ENCODE measurements around the gene ZDHHC18.
"Not testable (repeated sequence)": the region's sequence is repeated elsewhere in the genome, so short reads cannot be mapped to it uniquely, and the experiment has no call there.

Gene ZDHHC18

DNA sequence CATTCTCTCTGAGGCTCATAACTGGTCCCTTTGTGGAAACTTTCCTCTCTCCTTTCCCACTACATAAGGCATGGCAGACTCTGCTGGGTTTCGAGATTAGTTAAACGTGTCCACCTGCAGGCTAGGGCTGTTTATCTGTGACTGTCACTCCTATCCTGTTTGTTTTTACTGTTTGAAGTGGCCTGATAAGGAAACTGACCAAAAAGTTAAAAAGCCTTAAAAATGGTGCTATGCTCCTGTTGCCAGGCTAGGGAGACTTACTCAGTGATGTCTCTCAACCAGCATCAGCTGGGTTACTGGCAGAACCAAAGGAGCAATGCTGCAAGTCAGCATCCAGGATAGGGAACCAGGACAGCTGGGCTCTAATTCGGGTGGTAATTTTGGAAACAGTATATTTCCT is 34.9 kb upstream of the ZDHHC18 start:
- no peak for DNase-seq (ENCODE audit: low read depth in 3 of 3)

DNA sequence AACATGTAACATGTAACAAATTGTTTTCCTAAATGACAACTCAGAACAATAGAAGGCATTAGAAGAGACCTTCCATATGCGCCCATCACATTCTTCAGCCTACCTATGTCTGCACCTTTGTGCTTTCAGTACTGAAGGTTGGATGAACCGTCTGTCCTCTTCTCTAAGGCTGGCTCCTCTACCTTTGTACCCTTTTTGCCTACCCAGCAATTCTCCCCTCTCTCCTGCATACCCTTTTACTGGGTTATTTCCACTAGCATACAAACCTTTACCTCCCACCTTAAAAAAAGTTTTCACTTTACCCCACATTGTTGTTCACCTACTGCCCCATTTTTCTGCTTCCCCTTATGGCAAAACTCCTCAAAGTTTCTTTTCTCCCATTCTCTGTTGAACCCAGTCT is 33.6 kb upstream of the ZDHHC18 start:
- DNase-seq (ENCODE audit: low read depth in 3 of 3), result no peak

DNA sequence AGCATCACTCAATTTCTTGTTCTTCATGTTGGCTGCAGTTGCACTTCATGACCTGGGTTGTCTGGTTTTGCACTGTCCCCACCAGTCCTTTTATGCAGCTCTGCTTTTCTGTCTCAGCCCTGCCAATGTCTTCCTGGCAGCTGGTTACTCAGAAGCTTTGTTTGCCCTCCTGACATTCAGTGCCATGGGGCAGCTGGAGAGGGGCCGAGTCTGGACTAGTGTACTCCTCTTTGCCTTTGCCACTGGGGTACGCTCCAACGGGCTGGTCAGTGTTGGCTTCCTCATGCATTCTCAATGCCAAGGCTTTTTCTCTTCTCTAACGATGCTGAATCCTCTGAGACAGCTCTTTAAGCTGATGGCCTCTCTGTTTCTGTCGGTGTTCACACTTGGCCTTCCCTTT is 32.1 kb upstream of the ZDHHC18 start:
- no peak for DNase-seq (ENCODE audit: low read depth in 3 of 3)

DNA sequence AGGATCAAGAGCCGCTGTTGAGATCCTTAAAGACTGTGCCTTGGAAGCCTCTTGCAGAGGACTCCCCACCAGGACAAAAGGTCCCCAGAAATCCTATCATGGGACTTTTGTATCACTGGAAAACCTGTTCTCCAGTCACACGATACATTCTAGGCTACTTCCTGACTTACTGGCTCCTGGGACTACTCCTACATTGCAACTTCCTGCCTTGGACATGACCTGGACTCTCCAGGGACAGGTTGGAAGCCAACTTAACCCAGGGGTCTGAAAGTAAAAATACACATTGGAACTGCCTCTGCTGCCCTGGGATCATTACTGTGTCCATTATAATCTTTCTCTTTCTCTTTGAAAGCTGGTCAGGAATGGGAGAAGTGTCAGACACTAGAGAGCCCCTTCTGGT is 28.9 kb upstream of the ZDHHC18 start:
- no peak for DNase-seq (ENCODE audit: low read depth in 3 of 3)

DNA sequence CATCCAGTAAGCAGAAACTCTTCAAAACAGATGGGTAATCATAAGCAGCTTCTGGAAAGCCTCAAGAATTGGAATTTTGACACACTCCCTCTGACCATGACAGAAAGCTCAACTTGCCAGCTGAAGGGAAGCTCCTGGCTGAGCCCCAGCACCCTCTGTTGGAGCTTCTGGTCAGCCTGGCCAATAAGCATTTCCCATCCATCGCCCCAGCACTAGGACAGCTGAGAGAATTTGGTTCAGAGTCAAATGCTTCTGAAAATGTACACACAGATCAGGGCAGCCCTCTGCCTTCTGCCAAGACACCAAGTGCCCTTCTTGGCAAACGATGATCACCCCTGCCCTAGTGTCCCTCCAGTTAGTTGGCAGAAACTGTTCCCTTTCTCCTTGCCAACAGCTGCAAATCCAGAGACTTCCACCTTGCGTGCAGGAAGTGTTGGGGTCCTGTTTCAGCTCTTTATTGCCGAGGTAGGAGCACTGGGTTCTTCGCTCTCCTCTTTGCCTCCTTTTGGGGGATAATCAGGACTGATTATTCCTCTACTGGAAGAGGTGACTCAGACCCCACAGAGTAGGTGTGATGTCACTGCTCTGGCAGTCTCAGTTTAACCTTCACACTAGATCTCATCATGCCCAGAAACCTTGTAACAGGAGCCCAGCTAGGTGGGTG is 26.9 kb upstream of the ZDHHC18 start:
- no peak for DNase-seq (ENCODE audit: low read depth in 3 of 3)

DNA sequence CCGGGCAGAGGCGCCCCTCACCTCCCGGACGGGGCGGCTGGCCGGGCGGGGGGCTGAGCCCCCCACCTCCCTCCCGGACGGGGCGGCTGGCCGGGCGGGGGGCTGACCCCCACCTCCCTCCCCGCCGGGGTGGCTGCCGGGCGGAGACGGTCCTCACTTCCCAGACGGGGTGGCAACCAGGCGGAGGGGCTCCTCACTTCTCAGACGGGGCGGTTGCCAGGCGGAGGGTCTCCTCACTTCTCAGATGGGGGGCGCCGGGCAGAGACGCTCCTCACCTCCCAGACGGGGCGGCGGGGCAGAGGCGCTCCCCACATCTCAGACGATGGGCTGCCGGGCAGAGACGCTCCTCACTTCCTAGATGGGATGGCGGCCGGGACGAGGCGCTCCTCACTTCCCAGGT is 22.6 kb upstream of the ZDHHC18 start:
- DNase-seq (ENCODE audit: low read depth in 3 of 3), result not testable (repeated sequence)

DNA sequence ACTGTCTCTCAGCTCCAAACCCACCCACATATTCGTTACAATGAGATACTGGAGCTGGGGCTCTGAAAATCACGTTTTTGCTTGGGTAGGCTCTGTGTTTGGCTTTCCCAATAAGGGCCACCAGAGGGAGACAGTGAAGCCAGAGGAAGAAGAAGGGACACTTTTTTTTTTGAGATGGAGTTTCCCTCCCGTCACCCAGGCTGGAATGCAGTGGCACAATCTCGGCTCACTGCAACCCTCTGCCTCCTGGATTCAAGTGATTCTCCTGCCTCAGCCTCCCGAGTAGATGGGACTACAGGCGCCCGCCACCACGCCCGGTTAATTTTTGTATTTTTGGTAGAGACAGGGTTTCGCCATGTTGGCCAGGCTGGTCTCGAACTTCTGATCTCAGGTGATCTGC is 16.4 kb upstream of the ZDHHC18 start:
- DNase-seq (ENCODE audit: low read depth in 3 of 3), result peak in 2 of 3 experiments; percentile 59 to 70

DNA sequence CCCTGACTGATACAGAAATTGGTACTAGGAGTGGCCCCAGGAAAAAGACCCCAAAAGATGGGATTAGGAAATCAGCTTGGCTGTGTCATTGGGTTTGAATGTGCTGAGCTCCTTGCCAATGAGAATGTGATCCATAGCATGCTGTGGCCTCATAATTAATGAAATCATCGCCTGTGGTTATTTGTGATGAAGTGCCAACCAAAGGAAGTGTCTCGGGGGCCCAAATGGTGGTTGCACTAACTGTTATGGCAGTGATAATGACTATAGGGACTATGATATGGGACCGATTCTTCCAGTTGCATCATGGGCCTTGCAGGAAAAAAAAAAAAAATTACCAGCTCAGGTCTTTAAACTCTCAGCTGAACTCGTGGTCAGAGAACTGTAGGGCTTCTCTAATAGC is 15.4 kb upstream of the ZDHHC18 start:
- DNase-seq (ENCODE audit: low read depth in 3 of 3), result no peak

DNA sequence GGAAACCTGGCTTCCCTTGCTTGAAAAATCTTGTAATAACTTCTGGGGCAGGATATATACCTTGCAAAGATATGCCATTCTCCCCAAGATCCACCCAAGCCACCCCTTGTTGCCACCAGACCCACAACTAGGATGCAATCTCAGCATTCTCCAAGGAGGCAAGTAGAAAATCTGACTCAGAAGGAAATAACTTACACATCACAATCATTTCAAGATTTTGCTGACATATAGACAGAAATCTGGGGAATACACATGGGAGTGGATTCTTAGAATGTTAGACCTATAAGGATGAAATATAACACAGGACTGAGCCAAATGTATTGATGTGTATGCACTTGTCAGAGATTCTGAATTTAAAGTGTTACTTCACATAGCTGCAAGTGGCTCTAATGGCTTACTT is 14.8 kb upstream of the ZDHHC18 start:
- DNase-seq (ENCODE audit: low read depth in 3 of 3), result no peak

DNA sequence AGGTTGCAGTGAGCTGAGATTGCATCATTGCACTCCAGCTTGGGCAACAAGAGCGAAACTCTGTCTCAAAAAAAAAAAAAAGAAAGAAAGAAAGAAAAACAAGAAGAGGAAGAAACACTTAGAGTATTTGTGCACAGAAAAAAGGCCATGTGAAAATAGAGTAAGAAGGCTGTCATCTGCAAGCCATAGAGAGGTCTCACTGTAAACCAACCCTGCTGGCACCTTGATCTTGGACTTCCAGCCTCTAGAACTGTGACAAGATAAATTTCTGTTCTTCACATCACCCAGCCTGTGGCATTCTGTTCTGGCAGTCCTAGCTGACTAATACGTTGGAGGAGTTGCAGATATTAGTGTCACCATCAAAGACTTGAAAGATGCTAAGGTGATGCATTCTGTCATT is 12.1 kb upstream of the ZDHHC18 start:
- no peak for DNase-seq (ENCODE audit: low read depth in 3 of 3)

DNA sequence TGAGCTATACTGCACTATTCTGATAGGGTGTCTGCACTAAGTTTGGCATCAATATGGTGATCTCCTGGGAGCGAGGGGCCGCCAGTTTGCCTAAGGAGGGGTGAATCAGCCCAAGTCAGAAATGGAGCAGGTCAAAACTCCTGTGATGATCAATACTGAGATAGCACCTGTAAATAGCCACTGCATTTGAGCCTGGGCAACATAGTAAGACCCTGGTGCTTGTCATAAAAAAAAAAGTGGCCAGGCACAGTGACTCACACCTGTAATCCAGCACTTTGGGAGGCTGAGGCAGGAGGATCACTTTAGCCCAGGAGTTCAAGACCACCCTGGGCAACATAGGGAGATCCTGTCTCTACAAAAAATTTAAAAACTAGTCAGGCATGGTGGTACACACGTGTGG is 11.6 kb upstream of the ZDHHC18 start:
- DNase-seq (ENCODE audit: low read depth in 3 of 3), result no peak

DNA sequence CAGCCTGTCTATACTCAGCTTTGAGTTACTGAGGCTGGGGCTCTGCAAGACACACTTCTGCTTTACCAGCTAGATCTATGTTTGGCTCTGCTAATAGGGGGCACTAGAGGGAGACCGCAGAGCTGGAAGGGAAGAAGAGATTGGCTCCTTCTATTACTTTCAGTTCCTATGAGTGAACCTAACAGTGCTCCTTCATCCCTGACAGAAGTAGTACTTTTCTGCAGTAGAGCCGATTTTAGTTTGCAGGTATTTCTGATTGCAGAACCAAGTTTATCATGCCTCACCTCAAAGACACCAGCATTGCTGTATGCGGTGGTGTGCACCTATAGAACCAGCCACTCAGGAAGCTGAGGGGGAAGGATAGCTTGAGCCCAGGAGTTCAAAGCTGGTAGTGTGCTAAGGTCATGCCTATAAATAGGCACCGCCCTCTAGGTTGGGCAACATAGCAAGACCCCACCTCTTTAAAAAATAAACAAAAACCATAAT is 5.7 kb upstream of the ZDHHC18 start:
- no peak for DNase-seq (ENCODE audit: low read depth in 3 of 3)

DNA sequence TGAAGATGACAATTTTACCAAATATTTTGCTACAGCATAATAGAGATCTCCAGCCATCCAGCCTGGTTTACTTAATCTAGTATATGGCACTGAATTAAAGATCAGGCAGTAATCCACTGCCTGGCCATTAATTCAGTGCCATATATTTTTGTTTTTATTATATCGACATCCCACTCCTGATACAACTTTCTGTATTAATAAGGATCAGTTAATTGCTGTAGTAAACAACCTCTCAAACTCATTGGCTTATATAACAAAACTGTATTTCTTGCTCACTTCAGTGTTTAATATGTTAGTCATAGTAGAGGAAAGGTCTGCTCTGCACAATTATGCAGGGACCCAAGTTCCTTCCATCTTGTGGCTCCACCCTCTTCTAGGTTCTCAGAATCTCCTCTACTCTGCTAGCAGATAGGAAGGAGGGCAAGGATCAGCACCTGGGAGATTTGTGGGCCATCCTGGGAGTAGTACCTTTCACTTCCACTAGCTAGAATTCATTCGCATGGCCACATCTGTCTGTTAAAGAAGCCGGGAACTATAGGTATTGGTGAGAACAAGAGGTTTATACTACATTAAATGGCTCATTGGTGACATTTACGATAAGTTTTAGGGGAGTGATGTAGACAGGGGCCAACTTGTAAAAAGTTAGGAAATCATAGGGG is 3.6 kb upstream of the ZDHHC18 start:
- DNase-seq (ENCODE audit: low read depth in 3 of 3), result no peak

DNA sequence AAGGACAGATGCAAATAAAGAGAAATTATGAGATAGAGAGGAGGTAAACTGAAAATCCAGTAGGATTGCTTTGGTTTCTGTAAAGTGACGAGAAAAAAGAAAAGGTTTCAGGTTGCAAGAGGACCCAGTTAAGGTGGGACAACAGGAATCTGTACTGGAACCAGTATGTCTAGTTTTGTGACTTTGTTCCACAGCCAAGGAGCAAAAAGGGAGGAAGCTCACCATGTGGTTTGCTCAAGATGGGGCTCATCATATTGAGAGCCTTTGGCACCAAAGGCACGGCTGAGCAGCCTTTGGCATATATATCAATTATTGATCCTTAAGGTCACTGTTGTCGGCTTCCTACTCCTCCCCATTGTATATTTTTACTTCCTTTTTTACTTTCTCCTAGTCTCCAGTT is 1.8 kb upstream of the ZDHHC18 start:
- DNase-seq (ENCODE audit: low read depth in 3 of 3), result no peak

DNA sequence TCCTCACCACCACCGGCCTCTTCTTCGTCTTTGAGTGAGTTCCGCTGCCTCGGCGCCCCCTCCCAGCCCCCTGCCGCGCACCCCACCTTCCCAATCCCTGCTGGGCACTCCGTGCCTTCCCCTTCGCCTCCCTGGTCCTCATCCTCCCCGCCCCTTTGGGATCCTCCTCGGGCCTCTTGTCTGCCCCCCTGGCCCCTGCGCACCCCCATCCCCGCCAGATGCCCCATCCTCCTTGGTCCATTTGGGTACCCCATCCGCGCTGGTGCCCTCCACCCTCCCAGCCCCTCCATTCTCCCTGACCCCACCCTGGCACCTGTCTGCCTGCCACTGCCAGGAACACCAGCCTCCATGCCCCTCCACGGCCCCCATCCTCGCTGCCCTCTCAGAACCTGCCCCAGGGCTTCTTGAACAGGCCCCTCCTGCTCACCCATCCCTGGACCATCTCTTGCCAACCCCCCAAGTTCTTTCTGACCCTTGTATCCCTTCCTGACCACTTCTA is 667 bp downstream of the ZDHHC18 start:
- DNase-seq (ENCODE audit: low read depth in 3 of 3), result no peak

DNA sequence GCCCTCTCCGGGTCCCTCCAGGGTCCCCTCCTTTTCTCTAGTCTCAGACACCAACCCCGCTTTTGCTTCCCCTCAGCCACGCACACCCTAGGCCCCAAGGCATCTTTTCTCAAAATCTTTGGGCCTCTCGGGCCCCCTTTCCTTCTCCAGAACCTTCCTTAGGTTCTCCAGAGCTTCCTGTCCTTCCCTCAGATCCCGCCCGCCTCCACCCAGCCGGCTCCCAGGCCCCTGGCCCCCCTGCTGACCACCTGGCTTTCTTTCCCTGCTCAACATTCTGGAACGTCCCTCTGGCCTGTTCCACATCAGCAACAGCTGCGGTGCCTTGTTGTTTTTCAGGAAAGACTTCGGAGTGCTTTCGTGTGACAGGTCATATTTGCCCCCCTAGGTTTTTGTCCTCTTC is 1.2 kb downstream of the ZDHHC18 start:
- DNase-seq (ENCODE audit: low read depth in 3 of 3), result no peak

DNA sequence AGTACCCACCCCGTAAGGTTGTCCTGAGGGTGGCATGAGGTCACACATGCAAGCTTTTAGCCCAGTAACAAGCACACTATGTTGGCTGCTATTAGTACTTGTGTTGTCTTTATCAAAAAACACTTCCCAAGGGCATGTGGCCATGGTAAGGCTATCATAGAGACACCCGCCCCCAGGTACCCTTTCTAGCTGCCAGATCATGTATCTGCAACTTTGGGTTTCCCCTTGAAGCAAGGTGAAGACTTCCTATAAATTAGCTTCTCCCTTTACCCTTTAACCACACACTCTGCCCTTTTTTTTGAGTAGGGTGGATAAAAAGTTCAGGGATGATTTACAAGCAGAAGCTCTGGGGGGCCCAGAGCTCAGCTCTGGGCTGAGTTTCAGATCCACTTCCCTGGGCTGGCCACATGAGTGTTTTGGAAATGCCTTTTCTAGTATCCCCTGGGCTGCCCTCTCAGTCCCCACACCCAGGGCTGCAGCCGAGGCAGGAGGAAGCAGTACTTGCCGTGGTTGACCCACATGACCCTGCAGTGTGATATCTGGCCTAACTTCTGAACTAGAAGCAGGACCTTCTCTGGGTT is 2.0 kb downstream of the ZDHHC18 start:
- no peak for DNase-seq (ENCODE audit: low read depth in 3 of 3)

DNA sequence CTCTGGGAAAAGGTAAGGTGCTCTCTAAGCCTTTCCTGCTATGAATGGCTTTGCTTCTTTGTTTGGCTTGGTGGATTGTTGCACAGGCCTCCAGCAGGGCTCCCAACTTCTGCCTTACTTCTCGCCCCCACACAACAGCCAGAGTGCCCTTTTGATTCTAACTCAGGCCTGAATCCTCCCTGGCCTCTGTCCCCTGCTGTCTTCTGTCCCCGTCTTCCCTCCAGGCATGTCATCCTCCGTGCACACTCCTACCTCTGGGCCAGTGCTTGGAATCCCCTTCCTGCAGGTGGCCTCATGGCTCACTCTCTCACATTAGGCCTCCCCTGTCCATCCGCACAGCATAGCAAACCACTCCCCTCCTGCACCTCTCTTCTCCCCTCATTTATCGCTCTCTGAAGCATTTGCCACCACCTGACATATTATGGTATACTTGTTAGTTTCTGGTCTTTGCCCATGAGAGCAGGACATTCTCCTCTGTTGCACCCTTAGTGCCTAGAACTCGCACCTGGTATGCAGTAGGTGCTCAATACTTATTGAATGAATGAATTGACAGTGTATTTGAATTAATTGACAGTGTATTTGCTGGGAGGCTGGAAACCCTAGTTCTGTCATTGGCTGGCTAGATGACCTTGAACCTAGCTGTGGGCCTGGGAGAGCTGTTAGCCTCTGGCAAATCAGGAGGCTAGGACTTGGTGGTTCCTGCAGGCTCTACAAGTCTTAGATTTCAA is 2.9 kb downstream of the ZDHHC18 start:
- no peak for DNase-seq (ENCODE audit: low read depth in 3 of 3)

DNA sequence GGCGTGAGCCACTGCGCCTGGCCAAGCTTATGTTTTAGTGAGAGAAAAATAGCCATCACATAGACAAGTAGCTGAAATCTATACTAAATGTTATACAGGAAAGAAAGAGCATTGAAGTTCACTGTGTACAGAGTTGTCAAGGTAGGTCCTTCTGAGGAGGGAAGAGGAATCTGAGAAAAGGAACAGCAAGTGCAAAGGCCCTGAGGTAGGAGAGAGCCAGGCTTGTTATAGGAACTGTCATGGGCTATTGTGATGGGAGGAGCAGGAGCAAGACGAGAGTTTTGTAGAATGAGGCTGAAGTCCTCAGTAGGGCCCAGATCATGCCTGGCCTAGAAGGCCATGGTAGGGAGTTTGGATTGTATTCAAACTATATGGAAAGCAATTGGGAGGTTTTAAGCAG is 4.6 kb downstream of the ZDHHC18 start:
- no peak for DNase-seq (ENCODE audit: low read depth in 3 of 3)

DNA sequence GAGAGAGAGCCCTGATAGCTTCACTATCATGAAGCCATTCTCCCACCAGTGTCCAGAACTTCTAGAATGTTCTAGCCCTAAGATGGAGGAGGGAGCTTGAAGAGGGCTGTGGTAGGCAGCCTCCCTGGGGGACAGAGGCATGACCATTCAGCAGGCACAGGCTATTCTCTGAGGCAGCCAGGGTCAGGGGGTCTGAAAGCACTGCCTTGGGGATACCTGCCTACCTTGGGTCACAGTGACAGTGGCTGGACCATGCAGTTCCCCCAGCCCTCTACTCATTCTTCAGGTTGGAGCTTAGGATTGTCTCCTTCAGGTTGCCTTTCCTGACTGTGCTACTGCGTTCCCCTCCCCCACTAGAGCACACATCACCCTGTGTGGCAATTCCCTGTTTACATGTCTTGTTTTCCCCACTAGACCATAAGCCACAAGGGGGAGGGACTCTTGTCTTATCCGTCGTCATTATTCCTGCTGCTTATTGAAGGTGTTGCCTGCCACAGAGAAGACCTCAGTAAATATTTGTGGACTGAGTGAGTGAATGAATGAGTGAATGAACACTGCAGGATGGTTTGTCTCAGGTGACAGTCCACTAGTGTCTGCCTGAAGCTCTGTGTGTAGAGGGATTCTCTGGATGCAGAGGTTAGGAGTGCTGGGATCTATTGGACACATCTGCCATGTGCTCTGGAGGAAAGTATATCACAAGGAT is 5.2 kb downstream of the ZDHHC18 start:
- no peak for DNase-seq (ENCODE audit: low read depth in 3 of 3)

DNA sequence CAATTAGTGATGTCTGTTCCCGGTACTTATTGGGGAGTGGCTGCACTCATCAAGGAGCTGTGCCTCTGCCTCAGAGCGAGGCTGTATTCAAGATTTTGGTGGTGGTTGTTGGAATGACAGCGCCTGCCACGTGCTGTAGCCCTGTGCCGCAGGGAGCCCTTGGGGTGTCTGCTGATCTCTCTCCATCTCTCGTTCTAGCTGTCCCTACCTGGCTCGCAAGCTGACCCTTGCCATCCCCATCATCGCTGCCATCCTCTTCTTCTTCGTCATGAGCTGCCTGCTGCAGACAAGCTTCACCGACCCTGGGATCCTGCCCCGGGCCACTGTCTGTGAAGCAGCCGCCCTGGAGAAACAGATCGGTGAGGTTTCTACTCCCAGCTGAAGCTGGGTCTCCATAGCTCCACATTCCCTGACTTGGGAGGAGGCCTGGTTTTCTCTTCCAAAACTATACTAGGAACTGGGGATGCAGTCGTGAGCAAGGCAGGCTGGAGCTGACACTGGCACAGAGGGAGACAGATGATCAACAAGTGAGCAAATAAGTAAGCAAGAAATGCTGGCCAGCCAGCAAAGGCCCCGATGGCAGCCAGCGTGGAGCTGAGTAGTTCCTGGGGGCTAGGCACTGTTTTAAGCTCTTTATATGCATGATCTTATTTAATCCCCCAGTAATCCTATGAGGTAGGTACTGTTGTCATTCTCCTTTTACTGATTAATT is 5.9 kb downstream of the ZDHHC18 start:
- no peak for DNase-seq (ENCODE audit: low read depth in 3 of 3)
